ENCODE results near the gene IQUB.
"Not testable (repeated sequence)": the region's sequence is repeated elsewhere in the genome, so short reads cannot be mapped to it uniquely, and the experiment has no call there.

IQUB gene

DNA sequence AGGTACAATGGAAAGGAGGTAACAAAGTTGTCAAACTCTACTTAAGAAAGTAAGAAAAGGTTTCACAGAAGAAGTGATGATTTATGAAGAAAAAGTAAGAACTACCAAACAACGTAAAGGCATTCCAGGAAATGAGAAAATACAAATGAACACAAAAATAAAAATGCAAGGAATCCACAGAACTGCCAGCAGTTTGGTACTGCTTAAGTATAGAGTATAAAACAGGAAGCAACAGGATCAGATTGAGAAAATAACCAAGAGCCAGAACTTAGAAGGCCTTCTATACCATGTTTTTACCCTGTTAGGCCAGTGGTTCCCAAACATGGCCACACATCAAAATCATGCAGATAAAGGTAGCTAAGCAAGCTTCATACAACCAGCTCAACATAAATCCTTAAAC is 14.0 kb upstream of the IQUB start:
- no peak for DNase-seq

DNA sequence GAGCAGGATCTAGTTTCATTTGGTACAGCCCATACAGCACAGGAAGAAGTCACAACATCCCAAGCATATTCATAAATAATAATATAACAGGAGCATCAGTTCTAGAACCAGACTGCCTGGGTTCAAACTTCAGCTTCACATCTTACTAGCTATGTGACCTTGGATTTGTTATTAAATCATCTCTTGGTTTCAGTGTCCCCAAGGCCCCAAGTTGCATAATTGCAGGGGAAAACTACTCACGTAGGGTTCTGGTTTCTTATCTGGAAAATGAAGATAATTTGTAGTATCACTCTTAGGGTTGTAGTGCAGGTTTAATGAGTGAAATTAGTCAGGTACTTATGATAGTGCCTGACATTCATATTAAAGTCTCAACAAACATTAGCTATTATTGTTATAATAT is 5.5 kb upstream of the IQUB start:
- DNase-seq: no peak

DNA sequence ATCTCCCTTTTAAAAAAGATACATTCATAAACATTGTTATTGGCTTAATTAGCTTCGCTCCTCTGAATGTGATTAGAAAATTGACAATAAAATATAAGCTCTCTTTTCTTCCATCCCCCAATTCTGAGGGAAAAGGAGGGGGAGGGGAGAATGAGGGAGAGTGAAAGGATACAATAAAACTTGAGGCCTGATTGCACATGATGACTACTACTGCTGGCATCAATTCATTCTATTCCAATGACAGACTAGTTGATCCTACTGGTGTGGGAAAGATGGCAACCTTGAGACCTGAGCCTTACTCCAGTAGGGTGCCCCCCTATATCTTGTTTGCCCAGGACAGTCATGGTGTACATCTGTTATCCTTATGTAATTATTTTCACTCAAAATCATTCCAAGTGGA is 4.5 kb upstream of the IQUB start:
- DNase-seq: no peak

DNA sequence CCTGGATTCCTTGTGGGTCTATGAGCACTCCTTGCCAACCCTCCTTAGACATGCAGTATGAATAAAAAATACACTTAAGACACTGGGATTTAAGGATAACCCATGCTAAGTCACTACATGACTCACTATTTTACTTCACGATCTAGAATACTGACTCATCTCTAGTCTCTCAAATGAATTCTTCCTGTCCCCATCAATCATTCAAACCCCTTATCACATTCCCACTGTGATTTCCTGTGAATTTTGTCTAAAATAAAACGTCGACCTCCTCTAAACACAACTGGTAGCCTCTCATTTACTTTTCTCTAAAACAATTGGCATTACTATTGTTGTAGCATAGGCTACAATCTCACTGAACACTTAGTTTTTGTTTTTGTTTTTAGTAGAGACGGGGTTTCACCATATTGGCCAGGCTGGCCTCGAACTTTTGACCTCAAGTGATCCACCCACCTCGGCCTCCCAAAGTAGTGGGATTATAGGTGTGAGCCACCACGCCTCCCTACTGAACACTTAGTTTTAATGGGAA is 3.9 kb upstream of the IQUB start:
- no peak for DNase-seq

DNA sequence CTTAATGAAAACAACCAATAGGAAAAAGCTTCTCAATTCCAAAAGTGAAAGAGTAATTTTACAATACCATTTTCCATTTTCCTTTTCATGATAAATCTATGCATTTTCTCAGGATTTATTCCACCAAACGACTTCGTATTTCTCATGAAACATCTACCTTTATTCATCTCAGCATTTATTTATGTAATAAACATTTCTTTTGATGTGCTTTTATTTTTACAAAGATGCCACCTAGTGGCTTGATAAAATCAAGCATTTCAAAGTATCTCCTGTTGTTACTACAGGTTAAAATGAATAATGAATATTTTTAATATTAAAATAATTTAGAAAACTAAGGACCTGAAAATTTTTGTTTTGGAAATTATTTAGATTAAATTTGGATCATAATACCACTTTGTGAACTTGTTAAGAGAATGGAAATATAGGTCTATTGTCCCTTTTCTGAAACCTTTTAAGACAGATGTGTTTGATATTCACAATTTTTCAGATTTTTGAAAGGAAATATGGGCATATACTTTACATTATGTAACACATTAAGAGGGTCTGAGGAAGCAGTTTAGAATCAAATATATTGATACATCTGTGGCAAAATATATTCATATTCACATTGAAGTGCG is 2.7 kb upstream of the IQUB start:
- DNase-seq: no peak

DNA sequence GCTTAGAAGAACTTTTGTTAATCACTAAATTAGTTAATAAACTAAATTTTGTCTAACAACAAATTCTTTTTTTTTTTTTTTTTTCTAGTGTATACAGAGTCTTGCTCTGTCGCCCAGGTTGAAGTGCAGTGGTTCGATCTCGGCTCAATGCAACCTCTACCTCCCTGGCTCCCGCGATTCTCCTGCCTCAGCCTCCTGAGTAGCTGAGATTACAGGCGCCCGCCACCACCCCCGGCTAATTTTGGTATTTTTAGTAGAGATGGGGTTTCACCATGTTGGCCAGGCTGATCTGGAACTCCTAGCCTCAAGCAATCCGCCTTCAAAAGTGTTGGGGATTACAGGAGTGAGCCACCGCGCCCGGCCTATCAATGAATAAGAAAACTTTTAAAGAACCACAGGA is 1.1 kb upstream of the IQUB start:
- peak in 1 of 56 donors; percentile 0 for DNase-seq

DNA sequence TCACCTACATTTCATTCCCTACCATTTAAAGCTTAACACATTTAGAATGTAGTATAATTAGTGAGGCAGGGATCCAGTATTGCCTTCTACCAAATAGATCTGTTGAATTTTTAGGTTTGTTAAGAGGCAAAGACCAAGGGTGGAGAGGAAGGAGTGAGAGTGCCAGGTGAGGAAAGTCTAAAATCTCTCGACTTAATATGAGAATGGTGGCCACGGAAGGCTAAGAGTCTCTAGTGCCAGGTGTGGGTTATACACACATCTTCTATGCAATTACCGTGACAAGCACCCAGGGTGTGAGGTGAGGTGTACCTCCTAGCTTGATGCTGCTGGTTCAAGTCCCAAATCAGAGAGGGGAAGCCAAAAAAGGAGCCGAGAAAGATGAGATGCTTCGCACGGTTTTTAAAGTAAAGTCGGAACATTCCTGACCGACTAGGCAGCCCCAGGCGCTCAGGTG is 439 bp downstream of the IQUB start:
- DNase-seq: peak in 1 of 56 donors; percentile 25

DNA sequence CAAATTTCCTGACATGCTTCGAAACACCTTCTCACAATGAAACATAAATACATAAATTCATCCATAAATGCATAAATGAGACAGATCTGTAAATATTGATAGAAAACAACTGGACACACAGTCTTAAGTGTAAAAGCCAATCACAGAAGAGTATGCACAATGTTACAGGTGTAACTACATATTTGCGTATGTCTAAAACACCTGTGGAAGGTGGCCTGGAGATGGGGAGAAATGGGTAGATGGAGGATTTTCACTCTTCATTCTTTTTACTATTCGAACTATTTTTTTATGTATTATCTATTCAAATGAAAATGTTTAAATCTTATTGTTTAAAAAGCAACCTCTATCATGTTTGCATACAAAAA is 860 bp downstream of the IQUB start:
- DNase-seq: no peak

DNA sequence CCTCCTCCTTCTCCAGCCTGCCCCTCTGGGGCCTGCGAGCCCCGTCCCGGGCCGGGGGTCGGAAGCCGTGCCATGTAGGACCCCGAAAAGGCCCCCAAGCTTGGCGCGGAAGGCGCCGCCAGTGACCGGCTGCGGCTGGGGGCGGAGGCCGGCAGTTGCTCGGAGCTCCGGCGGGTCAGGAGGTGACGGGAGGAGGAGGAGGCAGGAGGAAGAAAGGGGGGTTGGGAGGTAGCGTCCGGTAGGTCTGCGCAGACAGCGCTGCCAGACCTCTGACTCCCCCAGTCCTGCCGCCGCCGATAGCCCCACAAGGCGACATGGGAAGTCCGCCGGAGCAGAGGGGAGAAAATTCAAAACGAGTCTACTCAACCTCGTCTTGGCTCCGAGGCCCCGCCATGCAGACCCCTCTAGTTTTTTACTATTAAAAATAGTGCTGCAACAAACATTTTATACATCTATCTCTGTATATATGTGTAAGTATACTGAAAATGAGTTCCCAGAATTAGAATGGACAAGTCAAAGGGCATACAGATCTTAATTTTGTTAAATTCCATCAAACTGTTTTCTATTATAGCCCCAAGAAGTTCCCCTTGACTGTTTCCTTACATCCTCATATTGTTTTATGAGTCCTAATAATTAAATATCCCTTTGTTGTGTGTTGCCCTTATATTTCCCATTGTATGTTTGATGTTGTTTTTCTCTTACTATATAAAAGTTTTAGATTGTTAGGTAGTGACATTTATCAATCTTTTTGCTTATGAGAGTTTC is 1.4 kb downstream of the IQUB start:
- peak in 25 of 56 donors; percentile 1 to 35 (median 9) for DNase-seq

DNA sequence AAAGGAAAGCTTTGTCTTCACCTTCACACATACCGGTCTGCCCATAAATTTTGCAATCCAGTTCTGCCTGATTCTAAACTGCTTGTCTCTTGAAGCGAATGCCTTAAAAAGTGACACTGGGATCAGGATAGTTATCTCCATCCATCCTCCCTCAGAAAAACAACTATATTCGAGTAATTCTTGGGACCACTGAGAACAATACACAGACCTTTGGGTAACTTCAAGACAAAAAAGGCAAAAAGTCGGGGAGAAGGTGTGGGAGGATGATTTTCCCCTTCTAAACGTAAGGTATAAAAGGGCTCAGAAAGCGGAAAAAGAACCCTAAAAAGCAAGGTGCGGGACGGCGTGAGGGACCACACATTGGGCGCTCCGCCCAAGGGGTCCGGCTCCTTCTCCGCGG is 2.1 kb downstream of the IQUB start:
- not testable (repeated sequence) for DNase-seq

DNA sequence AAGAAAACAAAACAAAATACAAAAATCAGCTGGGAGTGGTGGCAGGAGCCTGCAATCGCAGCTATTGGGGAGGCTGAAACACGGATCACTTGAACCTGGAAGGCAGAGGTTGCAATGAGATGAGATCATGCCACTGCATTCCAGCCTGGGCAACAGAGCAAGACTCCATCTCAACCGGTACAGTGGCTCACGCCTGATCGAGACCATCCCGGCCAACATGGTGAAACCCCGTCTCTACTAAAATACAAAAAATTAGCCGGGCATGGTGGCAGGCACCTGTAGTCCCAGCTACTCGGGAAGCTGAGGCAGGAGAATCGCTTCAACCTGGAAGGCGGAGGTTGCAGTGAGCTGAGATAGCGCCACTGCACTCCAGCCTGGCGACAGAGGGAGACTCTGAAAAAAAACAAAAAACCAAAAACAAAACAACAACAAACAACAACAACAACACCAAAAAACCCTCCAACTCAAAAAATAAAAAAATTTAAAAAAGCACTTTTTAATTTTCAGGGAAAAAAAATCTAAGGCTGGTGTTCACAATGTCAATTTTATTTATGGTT is 4.3 kb downstream of the IQUB start:
- DNase-seq: not testable (repeated sequence)

DNA sequence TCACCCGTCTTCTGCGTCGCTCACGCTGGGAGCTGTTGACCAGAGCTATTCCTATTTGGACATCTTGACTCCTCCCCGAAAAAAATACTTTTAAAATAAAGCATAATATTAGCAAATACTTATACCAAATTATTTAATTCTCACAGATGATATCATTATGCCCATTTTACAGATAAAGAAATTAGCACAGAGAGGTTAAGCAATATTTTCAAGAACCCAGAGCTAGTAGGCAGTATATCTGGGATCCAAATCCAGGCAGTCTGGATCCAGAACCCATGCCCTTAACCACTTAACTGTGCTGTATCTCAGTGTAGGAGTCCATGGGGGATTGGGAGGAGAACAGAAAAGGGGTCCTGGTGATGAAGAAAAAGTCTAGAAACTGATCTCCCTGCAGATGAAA is 6.1 kb downstream of the IQUB start:
- no peak for DNase-seq

DNA sequence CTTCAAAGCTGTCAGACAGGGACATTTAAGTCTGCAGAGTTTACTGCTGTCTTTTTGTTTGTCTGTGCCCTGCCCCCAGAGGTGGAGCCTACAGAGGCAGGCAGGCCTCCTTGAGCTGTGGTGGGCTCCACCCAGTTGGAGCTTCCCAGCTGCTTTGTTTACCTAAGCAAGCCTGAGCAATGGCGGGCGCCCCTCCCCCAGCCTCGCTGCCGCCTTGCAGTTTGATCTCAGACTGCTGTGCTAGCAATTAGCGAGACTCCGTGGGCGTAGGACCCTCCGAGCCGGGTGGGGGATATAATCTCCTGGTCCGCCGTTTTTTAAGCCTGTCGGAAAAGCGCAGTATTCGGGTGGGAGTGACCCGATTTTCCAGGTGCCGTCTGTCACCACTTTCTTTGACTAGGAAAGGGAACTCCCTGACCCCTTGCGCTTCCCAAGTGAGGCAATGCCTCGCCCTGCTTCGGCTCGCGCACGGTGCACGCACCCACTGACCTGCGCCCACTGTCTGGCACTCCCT is 6.6 kb downstream of the IQUB start:
- DNase-seq: not testable (repeated sequence)

DNA sequence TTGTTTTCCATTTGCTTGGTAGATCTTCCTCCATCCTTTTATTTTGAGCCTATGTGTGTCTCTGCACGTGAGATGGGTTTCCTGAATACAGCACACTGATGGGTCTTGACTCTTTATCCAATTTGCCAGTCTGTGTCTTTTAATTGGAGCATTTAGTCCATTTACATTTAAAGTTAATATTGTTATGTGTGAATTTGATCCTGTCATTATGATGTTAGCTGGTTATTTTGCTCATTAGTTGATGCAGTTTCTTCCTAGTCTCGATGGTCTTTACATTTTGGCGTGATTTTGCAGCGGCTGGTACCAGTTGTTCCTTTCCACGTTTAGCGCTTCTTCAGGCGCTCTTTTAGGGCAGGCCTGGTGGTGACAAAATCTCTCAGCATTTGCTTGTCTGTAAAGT is 7.9 kb downstream of the IQUB start:
- DNase-seq: not testable (repeated sequence)

DNA sequence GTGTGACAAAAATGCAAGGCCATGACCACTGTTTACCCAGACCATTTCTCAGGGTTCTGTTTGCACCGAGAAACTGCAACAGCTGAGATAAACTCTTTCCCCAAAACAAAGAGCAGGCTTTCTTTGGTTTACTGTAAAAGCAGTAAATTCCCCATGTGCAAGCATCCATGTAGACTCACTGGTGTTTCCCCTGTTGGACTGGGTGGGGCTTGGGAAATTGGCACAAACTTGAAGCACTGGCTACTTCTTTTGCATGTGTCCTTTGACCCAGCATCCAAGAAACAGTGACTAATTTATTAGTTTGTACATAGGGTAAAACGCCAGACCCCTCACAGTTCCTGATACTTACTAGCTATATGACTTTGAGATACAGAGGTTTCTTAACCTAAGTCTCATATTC is 12.3 kb downstream of the IQUB start:
- no peak for DNase-seq

DNA sequence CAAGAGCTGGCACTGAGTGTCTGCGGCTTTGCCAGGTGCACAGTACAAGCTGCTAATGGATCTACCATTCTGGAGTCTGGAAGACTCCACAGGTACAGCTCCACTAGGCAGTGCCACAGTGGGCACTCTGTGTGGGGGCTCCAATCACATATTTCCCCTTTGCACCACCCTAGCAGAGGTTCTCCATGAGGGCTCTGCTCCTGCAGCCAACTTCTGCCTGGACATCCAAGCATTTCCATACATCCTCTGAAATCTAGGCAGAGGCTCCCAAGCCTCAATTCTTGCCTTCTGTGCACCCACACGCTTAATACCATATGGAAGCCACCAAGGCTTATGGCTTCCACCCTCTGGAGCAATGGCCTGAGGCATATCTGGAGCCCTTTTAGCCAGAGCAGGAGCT is 29.2 kb downstream of the IQUB start:
- DNase-seq: no peak

DNA sequence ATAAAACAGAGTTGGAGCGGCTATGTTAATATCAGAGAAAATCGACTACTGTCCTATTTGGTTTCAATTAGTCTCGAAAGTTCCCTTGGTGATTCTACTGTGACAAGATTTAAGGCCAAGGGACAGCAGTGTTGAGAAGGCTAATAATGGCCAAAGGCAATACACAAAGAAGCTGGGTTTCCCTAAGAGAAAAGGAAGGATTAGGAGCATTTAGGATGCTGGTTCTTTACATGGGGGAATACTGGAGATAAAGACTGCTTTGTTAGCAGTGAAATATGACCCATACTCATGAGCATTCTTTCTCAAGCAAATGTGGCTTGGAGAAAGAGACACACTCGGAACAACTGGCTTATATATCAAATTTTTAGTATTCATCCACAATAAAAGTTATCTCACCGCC is 32.2 kb downstream of the IQUB start:
- DNase-seq: no peak

DNA sequence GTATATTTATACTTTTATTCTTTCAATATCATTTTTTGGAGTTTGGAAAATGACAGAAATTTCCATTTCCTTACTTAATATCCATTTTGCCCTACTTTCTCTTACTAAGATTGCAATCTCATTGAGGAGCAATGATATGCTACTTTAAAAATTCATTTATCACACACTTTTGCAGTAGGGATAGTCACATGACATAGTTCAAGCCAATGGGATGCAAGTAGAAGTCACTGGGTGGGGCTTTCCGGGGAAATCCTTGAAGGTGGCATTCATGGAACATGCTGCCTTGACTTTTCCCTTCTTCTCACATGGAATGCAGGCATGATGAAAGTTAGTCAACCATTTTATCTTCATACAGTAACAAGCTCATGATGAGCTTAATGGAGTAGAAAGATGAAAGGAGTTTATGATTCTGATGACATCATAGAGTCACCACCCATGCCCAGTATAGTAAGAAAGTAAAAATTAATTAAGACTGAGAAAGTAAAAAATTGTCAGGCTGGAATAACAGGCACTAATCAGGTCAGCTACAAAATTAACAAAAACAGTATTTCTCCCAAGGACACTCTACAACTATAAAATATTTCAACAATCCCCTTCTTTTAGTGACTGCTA is 33.4 kb downstream of the IQUB start:
- DNase-seq: no peak

DNA sequence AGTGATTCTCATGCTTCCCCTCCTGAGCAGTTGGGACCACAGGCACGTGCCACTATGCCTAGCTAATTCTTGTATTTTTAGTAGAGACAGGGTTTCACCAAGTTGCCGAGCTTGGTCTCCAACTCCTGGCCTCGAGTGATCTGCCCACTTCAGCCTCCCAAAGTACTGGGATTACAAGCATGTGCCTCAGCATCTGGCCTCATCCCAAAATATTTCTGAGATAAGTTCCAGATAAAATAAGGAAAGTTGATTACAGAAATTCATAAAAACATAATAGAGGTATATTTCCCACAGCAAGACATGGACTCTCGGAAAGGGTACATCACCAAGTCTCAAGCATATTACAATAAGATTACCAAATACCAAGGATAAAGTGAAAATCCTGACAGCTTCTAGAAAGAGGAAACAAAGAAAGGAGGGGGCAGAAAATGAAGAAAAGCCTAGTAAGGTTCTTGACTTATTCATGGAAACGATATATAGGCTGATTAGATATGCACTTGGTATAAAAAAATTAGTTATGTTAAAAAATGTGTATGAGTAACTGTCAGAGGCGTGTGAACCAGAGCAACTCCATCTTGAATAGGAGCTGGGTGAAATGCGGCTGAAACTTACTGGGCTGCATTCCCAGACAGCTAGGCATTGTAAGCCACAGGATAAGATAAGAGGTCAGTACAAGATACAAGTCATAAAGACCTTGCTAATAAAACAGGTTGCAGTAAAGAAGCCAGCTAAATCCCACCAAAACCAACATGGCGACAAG is 35.0 kb downstream of the IQUB start:
- no peak for DNase-seq

DNA sequence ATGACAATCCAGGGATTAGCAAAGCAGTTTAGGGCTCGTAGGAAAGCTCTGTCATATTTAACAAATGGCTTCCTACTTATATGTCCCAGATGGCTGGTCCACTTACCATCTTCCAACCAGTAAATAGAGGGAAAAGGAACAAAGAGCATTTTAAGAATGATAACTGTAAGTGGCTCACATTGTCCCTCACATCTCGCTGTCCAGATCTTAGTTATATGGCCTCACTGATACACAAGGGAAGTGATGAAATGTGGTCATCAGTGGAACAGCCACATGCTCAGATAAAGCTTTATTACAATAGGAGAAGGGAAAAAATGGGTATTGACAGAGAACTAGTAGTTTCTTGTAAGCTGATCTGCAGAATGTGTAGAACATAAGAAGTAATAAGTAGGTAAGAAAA is 35.8 kb downstream of the IQUB start:
- DNase-seq: no peak

DNA sequence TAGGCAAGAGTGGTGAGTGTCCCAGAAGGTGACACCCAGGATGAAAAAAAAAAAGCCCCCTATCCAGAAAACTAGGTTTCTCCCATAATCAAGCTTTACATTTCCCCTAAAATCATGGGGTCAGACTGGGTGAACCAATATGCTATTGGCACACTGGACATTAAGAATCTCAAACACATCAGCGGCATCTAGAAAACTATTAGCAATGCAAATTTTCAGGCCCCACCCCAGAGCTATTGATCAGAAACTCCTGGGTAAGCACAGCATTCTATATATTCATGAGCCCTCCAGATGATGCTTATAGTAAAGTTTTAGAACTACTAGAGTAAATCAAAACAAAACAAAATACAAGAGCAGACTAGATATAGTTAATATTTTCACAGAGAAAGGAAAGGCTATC is 36.4 kb downstream of the IQUB start:
- no peak for DNase-seq

Measured in nucleus accumbens (tissue), 56 donors.